HG02623 (cell line): ENCODE measurements around the gene KREMEN2.

Experiments used
- ATAC-seq: cut with Tn5 transposase; IDR thresholded peaks from one replicate; pipeline ENCODE4 v1.9.1; 2021; ENCODE audit warnings: moderate library complexity; ENCODE audit not compliant: unreplicated experiment

KREMEN2 gene

GRCh38 chr16:2963074-2963722, 877 bp upstream of the KREMEN2 start:
- no peak for ATAC-seq

- ATAC-seq = no peak
Measured at GRCh38 chr16:2964475-2965336, 631 bp downstream of the KREMEN2 start.

GRCh38 chr16:2966043-2966807, 2.1 kb downstream of the KREMEN2 start:
- ATAC-seq = no peak

GRCh38 chr16:2966808-2967191, 2.7 kb downstream of the KREMEN2 start:
- no peak for ATAC-seq

GRCh38 chr16:2967211-2967631, 3.1 kb downstream of the KREMEN2 start:
- no peak for ATAC-seq

GRCh38 chr16:2967721-2968161, 3.7 kb downstream of the KREMEN2 start:
- ATAC-seq = no peak

GRCh38 chr16:2968368-2968737, 4.3 kb downstream of the KREMEN2 start:
- ATAC-seq = no peak

GRCh38 chr16:2968738-2969544, 4.9 kb downstream of the KREMEN2 start, which contains the start of gene PAQR4:
Gene PAQR4 (plus strand): TSS chr16:2969348. CDS start chr16:2969675, 327 bp downstream.
- ATAC-seq = peak; percentile 79

- no peak for ATAC-seq
Measured at GRCh38 chr16:2969545-2970521, 5.8 kb downstream of the KREMEN2 start.

- ATAC-seq = no peak
Measured at GRCh38 chr16:2970563-2970962, 6.5 kb downstream of the KREMEN2 start.

GRCh38 chr16:2971134-2971984, 7.3 kb downstream of the KREMEN2 start:
- ATAC-seq = no peak

GRCh38 chr16:2971985-2972784, 8.1 kb downstream of the KREMEN2 start:
- ATAC-seq = no peak

- ATAC-seq = no peak
Measured at GRCh38 chr16:2973093-2973492, 9.0 kb downstream of the KREMEN2 start.

GRCh38 chr16:2973605-2974318, 9.7 kb downstream of the KREMEN2 start:
- ATAC-seq = no peak

- ATAC-seq = no peak
Measured at GRCh38 chr16:2974319-2975056, 10.4 kb downstream of the KREMEN2 start.

GRCh38 chr16:2975161-2975795, 11.2 kb downstream of the KREMEN2 start:
- ATAC-seq = no peak
